H1 (cell line): Measurements from ENCODE around the gene POP7.

ENCODE experiments used
- ATF3 ChIP-seq: IDR thresholded peaks from 2 replicates; pipeline ENCODE4 v1.6.1; 2011; ENCODE audit warnings: low read depth, mild to moderate bottlenecking, low read length; ENCODE audit not compliant: insufficient read depth
- CTCF ChIP-seq, 3 experiments: IDR thresholded peaks; 1 replicate in 2 of 3; 2 replicates in 1 of 3; pipeline versions ENCODE4 v1.5.1 to v1.6.1; 2011; ENCODE audit warnings: low read length in 3 of 3, mild to moderate bottlenecking in 3 of 3, inconsistent platforms in 2 of 3, low read depth in 1 of 3, moderate library complexity in 1 of 3; ENCODE audit not compliant: insufficient read depth in 1 of 3; ENCODE audit errors: control extremely low read depth in 1 of 3
- EP300 ChIP-seq, 2 experiments: IDR thresholded peaks; 1 replicate in 1 of 2; 2 replicates in 1 of 2; pipeline ENCODE4 v1.6.1; 2011 to 2012; ENCODE audit warnings: low read depth in 2 of 2, low read length in 2 of 2, mild to moderate bottlenecking in 2 of 2, borderline replicate concordance in 1 of 2, inconsistent platforms in 1 of 2, moderate library complexity in 1 of 2
- POLR2A ChIP-seq, 2 experiments: IDR thresholded peaks; 1 replicate in 1 of 2; 2 replicates in 1 of 2; pipeline ENCODE4 v1.6.1; 2011; ENCODE audit warnings: low read depth in 2 of 2, low read length in 2 of 2, mild to moderate bottlenecking in 2 of 2; ENCODE audit errors: control extremely low read depth in 1 of 2
- SRF ChIP-seq: IDR thresholded peaks from 2 replicates; pipeline ENCODE4 v1.6.1; 2011; ENCODE audit warnings: mild to moderate bottlenecking, low read depth, low read length, moderate library complexity

GRCh38 chr7:100739934-100740333, 34.0 kb downstream of the POP7 start:
- TF ChIP-seq CTCF (IDR thresholded peaks at IDR 0.05; ENCODE audit: control extremely low read depth in 1 of 3, insufficient read depth in 1 of 3, low read depth in 1 of 3, low read length in 3 of 3) (no peak), SRF (no peak), EP300 (IDR thresholded peaks at IDR 0.05; ENCODE audit: borderline replicate concordance in 1 of 2, low read depth in 2 of 2, low read length in 2 of 2) (no peak), ATF3 (no peak), POLR2A (IDR thresholded peaks at IDR 0.05; ENCODE audit: control extremely low read depth in 1 of 2, low read depth in 2 of 2, low read length in 2 of 2) (no peak)
